ENCODE data around the gene KIF16B. TPM values are rescaled to one million over a fixed set of nuclear protein-coding genes. Genes with fewer than 3 reads are reported as not detected.

Gene KIF16B
- total RNA-seq, 1 donor from 2014 or later: 17.8 TPM

- ATAC-seq: no peak
- DNase-seq: no peak
- intact Hi-C loops (cut with micrococcal nuclease): no loop called here
These were observed 220.4 kb downstream of the KIF16B start for GRCh38 chr20:16352751-16353416.

GRCh38 chr20:16352321-16352720 is 220.9 kb downstream of the KIF16B start:
- ATAC-seq (no peak), DNase-seq (no peak)
- intact Hi-C loops (cut with micrococcal nuclease): no loop called here

DNA sequence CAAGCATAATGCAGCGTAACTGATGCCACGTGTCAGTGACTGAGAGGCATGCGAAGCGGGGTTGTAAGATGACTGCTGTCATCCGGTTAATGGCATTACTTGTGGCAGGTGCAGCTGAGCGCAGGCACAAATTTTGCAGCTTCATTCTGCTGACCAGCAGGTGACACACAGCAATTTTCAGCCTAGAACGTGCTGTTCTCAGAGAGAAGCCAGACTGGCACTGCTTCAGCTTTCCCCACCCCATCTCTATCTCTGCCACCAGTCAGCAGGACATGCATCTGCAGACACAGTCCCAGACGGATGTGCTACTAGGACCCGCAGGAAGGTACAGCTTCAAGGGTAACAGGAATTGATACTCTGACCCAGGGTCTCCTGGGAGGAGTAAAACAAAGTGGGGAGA is 221.8 kb downstream of the KIF16B start:
- DNase-seq (no peak), ATAC-seq (peak; percentile 22)

DNA sequence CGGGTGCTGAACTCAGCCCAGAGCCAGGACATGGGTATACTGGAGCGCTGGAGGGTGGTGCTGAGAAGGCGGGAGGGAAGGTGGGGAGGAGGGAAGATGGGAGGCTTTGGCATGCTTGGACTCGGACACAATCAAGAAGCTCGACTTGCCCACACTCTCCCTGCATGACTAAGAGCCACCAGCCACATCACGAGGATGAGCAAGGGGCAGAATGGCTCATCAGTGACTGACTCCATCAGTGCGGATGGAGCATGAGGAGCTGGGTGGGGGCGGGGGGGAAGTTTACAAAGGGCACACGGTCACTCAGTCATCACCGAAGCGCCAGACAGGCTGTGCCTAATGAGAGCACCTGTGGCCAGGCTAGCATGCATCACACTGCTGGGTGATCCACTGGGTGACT is 222.8 kb downstream of the KIF16B start:
- ATAC-seq: no peak
- intact Hi-C loops (cut with micrococcal nuclease): no loop called here
- DNase-seq: no peak

More for the DNA sequence above, 221.8 kb downstream of the KIF16B start:
- intact Hi-C loops (cut with micrococcal nuclease): no loop called here

GRCh38 chr20:16349523-16350260 is 223.6 kb downstream of the KIF16B start:
- DNase-seq: no peak
- no peak for ATAC-seq
- intact Hi-C loops (cut with micrococcal nuclease): no loop called here

DNA sequence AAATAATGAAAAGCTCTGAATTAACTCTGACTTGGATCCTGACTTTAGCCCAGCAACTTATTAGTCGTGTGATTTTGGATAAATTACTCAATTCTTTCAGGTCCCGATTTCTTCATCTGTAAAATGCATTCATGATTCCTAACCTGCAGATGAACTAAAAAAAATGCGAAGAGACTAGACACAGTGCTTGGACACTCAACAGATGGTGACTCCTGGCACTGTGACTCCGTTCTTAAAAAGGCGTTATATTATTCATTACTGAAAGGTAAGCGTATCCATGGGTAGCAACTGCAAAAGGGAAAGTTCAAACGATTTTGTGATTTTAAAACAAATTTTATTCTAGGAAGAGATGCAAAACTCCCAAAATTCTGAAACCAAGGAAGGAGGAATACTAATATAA is 226.3 kb downstream of the KIF16B start:
- intact Hi-C loops (cut with micrococcal nuclease): no loop called here
- no peak for ATAC-seq
- DNase-seq: no peak

- intact Hi-C loops (cut with micrococcal nuclease): no loop called here
- ATAC-seq (no peak), DNase-seq (no peak)
These were observed 235.5 kb downstream of the KIF16B start for GRCh38 chr20:16337707-16338106.

DNA sequence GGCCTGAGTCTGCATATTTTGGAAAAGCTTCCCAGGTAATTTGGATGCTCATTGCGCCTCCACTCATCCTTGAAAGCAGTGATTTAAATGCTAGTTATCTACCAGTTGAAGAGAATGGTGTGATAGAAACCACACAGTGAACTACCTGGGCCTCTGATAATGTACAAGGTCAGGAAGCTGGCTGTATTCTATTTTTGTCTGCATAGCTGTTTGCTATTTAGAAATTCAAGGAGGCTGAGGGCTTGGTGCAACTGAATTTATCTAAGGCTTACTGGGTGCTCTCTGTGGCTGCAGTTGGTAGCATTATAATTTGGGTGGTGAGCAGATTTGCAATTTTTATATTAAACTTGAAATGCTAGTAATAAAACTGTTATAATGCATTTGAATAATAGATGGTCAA is 245.6 kb downstream of the KIF16B start:
- no peak for DNase-seq
- ATAC-seq: peak; percentile 94
- intact Hi-C loops (cut with micrococcal nuclease): no loop called here

GRCh38 chr20:16321291-16321690 is 252.0 kb downstream of the KIF16B start:
- intact Hi-C loops (cut with micrococcal nuclease): no loop called here
- ATAC-seq: no peak
- DNase-seq: no peak

DNA sequence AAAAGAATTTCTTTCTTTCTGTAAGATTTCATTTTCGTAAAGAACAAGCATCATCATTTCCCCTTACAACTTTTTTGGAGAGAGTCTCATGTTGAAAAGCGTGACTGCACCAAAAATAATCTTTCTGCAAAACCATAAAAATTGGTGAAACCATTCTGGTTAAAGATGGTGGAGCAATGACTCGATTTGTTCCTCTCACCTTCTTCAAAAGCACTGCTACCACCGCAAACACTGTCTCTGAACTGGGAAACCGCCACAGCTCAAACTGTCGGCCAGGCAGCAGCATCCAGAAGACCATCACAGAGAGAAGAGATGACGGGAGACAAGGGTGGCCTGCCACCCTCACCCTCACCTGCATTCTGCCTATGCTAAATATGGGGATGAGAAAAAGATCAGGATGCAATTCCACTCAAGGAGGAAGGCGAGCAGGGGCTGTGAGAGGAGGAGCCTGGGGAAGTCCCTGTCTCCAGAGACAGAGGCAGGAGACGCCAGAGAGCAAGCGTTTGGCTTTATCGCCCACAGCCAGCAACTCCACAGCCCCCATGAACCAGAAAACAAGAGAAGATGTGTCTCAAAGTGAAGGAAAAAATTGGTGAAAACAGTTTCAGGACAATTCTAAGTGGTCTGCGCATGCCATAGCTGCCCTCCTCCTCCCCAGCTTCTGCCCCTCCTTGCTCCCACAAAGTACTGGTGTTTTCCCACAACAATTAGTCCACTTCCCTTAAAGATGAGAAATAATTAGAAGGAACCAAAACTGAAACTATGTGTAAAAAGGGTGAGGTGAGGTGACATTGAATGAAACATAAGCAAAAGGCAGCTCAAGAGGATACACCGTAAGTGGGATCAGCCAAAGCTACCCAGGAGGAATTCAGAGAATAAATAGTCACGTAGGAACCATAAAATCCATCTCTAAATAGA is 255.5 kb downstream of the KIF16B start:
- no peak for DNase-seq

DNA sequence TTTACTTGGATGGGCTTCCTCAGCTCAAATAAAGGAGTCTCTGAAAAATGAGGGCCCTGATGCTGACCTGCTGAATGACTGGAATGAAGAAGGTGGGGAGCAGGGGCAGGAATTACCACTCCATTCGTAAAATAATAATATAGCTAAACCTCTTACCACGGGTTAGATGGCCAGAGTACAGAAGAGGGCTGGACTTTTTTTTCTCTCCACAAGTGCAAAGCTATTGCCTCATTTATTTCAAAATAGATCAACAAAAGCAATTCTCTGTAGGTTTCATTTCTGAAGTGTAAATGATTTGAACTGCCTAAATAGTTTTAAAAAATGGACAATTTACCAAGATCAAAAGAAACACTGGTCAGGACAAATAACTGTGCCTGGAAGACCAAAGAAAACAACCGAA is 256.7 kb downstream of the KIF16B start:
- ATAC-seq: no peak
- DNase-seq: no peak
- intact Hi-C loops (cut with micrococcal nuclease): no loop called here

More for the DNA sequence above, 255.5 kb downstream of the KIF16B start:
- intact Hi-C loops (cut with micrococcal nuclease): no loop called here
- no peak for ATAC-seq

DNA sequence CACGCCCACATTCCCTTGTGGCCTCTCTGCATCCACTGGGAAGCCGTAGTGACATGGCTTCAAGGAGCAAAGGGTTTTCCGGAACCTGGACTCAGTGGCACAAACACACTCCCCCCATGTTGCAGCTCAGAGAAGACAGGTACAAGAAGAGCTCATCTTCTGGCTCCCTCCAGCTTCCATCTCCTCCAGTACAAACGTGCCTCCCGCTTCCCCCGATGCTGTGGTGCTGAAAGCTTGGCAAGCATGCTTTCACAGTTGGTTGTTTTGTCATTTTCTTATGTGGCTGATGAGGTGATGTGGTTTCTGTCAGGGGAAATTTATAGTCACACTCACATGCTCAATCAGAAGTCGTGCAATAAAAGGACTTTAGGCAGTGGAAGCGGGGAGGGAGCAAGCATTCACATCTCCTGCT is 258.5 kb downstream of the KIF16B start:
- ATAC-seq: no peak
- no peak for DNase-seq
- intact Hi-C loops (cut with micrococcal nuclease): no loop called here

DNA sequence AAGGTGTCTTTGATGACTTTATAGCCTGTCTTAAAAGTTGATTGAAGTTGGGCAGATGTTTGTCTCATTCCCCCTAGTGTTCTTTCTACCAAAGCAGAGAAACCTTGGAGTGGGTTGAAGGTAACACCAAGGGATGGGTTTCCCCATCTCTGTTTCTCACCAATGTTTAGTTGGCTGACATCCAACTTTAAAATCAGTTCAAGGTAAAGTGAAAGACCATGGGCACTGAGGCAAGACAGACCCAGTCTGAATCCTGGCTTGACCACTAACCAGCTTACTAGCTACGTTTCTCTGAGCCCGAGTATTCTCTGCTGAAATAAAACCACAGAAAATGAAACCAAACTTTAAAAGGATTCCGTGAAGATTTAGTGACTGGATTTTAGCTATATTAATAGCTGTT is 258.9 kb downstream of the KIF16B start:
- intact Hi-C loops (cut with micrococcal nuclease): no loop called here
- DNase-seq: no peak

DNA sequence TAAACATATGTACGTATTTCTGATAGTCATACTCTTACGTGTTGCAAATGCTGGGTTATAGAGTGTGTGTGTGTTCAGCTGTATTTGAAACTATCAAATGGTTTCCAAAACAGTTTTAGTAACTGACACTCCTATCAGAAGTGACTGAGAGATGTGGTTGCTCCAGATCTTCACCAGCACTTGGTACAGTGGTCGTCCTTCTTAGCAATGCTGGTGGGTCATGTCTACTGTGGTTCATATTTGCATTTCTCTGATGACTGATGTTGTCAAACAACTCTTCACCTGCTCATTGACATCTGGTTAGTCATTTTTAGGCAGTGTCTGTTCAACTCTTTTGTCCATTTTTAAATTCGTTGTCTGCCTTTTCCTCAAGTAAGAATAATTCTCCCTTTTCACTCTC is 259.3 kb downstream of the KIF16B start:
- ATAC-seq: no peak
- DNase-seq: no peak
- intact Hi-C loops (cut with micrococcal nuclease): no loop called here

More for the DNA sequence above, 258.9 kb downstream of the KIF16B start:
- no peak for ATAC-seq

- intact Hi-C loops (cut with micrococcal nuclease): no loop called here
- ATAC-seq (no peak), DNase-seq (no peak)
These were observed 260.2 kb downstream of the KIF16B start for GRCh38 chr20:16312998-16313397.

DNA sequence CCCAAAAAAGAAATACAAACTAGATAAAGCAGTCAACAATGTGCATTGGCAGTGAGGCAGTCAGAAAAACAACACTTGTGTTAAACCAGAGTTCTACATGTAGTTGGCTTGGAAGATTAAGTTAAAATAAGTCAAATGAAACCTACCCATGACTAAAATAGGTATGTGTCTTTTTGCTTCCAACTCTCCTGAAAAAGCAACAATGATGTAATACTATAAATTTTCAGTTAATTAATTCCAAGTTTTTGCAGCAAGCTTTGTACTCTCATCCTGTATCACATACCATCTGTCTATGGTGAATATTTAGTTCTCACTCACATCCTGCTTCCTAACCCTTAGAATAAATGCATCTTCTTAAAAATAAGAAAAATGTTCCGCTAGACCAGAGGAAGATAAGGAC is 261.5 kb downstream of the KIF16B start:
- intact Hi-C loops (cut with micrococcal nuclease): no loop called here
- no peak for ATAC-seq
- DNase-seq: no peak

DNA sequence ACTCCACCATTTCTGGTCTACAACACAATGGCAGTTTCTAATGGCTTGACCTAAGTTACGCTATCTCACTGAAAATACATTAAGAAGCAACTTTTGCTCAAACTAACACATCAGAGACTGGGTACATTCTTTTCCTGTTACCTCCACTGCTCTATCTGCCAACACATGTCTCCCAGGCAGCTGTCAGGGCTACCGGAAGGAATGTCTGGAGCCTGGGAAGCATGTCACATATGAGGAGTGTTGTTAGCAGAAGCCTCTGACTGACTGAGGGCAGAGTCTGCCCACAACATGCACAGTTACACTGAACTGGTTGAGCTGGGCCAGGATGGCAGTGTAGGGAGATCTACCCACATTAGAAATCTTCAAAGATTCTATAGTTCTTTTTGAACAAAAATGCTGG is 264.5 kb downstream of the KIF16B start:
- ATAC-seq: no peak
- intact Hi-C loops (cut with micrococcal nuclease): no loop called here
- no peak for DNase-seq

- ATAC-seq: no peak
- intact Hi-C loops (cut with micrococcal nuclease): no loop called here
- no peak for DNase-seq
These were observed 270.4 kb downstream of the KIF16B start for GRCh38 chr20:16302818-16303217.

- ATAC-seq: no peak
- intact Hi-C loops (cut with micrococcal nuclease): no loop called here
These were observed 271.3 kb downstream of the KIF16B start for GRCh38 chr20:16301986-16302385.

GRCh38 chr20:16299897-16300296 is 273.4 kb downstream of the KIF16B start:
- intact Hi-C loops (cut with micrococcal nuclease): no loop called here
- ATAC-seq (no peak), DNase-seq (no peak)

More at GRCh38 chr20:16301986-16302385, 271.3 kb downstream of the KIF16B start:
- no peak for DNase-seq
